GM18517 (cell line): ENCODE measurements around the gene RANBP3L.
"Not testable (repeated sequence)": the region's sequence is repeated elsewhere in the genome, so short reads cannot be mapped to it uniquely, and the experiment has no call there.

ENCODE experiments used
- ATAC-seq: cut with Tn5 transposase; IDR thresholded peaks from one replicate; pipeline ENCODE4 v1.9.1; 2021; ENCODE audit warnings: mild to moderate bottlenecking, moderate library complexity; ENCODE audit not compliant: unreplicated experiment

The RANBP3L gene

GRCh38 chr5:36301858-36302603 lies at the start of gene RANBP3L:
RANBP3L (minus strand) TSS chr5:36301902; CDS start chr5:36301416, 486 bp downstream.
- no peak for ATAC-seq

GRCh38 chr5:36346896-36347690 lies 45.4 kb upstream of the RANBP3L start:
- ATAC-seq = no peak

- no peak for ATAC-seq
Measured at GRCh38 chr5:36344899-36345298, 43.2 kb upstream of the RANBP3L start.

- ATAC-seq = not testable (repeated sequence)
Measured at GRCh38 chr5:36341720-36342119, 40.0 kb upstream of the RANBP3L start.

- ATAC-seq = no peak
Measured at GRCh38 chr5:36337597-36337996, 35.9 kb upstream of the RANBP3L start.

GRCh38 chr5:36334315-36334714 lies 32.6 kb upstream of the RANBP3L start:
- ATAC-seq = no peak

- ATAC-seq = not testable (repeated sequence)
Measured at GRCh38 chr5:36332720-36333119, 31.0 kb upstream of the RANBP3L start.

- no peak for ATAC-seq
Measured at GRCh38 chr5:36325196-36325595, 23.5 kb upstream of the RANBP3L start.

- ATAC-seq = no peak
Measured at GRCh38 chr5:36323926-36324781, 22.5 kb upstream of the RANBP3L start.

GRCh38 chr5:36312953-36313672 lies 11.4 kb upstream of the RANBP3L start:
- ATAC-seq = no peak

GRCh38 chr5:36311956-36312355 lies 10.3 kb upstream of the RANBP3L start:
- ATAC-seq = no peak

- ATAC-seq = no peak
Measured at GRCh38 chr5:36310138-36310537, 8.4 kb upstream of the RANBP3L start.

GRCh38 chr5:36305571-36306326 lies 4.0 kb upstream of the RANBP3L start:
- ATAC-seq = peak; percentile 73

GRCh38 chr5:36304095-36304805 lies 2.5 kb upstream of the RANBP3L start:
- ATAC-seq = no peak

- ATAC-seq = no peak
Measured at GRCh38 chr5:36300927-36301540, 668 bp downstream of the RANBP3L start.

- no peak for ATAC-seq
Measured at GRCh38 chr5:36300191-36300926, 1.3 kb downstream of the RANBP3L start.

- ATAC-seq = no peak
Measured at GRCh38 chr5:36298552-36298951, 3.1 kb downstream of the RANBP3L start.

GRCh38 chr5:36297653-36298052 lies 4.0 kb downstream of the RANBP3L start:
- ATAC-seq = no peak
